Measurements from ENCODE around the gene CACNA1E.

- TF ChIP-seq EZH2phosphoT487 (IDR thresholded peaks at IDR 0.05; ENCODE audit: unreplicated experiment) (no peak), CTCF (conservative IDR thresholded peaks at IDR 0.05; ENCODE audit: low read depth in 2 of 2) (no peak), POLR2AphosphoS5 (IDR thresholded peaks at IDR 0.05; ENCODE audit: low read depth) (no peak), CREB1 (CRISPR knock-in tag; IDR thresholded peaks at IDR 0.05; ENCODE audit: low read depth) (no peak), STAT1 (IDR thresholded peaks at IDR 0.05; ENCODE audit: unreplicated experiment) (no peak), EZH2 (IDR thresholded peaks at IDR 0.05; ENCODE audit: low read depth, unreplicated experiment) (no peak), ETS1 (IDR thresholded peaks at IDR 0.05) (no peak), JUNB (IDR thresholded peaks at IDR 0.05; ENCODE audit: unreplicated experiment) (no peak)
- TF ChIP-seq, protein P1, sequence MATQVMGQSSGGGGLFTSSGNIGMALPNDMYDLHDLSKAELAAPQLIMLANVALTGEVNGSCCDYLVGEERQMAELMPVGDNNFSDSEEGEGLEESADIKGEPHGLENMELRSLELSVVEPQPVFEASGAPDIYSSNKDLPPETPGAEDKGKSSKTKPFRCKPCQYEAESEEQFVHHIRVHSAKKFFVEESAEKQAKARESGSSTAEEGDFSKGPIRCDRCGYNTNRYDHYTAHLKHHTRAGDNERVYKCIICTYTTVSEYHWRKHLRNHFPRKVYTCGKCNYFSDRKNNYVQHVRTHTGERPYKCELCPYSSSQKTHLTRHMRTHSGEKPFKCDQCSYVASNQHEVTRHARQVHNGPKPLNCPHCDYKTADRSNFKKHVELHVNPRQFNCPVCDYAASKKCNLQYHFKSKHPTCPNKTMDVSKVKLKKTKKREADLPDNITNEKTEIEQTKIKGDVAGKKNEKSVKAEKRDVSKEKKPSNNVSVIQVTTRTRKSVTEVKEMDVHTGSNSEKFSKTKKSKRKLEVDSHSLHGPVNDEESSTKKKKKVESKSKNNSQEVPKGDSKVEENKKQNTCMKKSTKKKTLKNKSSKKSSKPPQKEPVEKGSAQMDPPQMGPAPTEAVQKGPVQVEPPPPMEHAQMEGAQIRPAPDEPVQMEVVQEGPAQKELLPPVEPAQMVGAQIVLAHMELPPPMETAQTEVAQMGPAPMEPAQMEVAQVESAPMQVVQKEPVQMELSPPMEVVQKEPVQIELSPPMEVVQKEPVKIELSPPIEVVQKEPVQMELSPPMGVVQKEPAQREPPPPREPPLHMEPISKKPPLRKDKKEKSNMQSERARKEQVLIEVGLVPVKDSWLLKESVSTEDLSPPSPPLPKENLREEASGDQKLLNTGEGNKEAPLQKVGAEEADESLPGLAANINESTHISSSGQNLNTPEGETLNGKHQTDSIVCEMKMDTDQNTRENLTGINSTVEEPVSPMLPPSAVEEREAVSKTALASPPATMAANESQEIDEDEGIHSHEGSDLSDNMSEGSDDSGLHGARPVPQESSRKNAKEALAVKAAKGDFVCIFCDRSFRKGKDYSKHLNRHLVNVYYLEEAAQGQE (IDR thresholded peaks at IDR 0.05; ENCODE audit: unreplicated experiment) = no peak
Measured at GRCh38 chr1:181630838-181631237, 147.5 kb downstream of the CACNA1E start.
